Fibroblast of mammary gland (primary cell): Measurements from ENCODE around the gene TOR1A.

ENCODE experiments used
- DNase-seq: peaks from one replicate; pipeline ENCODE4 v3.0.0-alpha.2; 2010; ENCODE audit warnings: low read depth
- H3K4me3 ChIP-seq: 2 replicates; pipeline ENCODE4 v1.5.1; 2011; ENCODE audit warnings: low read depth, mild to moderate bottlenecking, low read length, moderate library complexity; ENCODE audit not compliant: control insufficient read depth
- CTCF ChIP-seq: conservative IDR thresholded peaks from 2 replicates; pipeline ENCODE4 v1.5.1; 2011; ENCODE audit warnings: low read depth, low read length, inconsistent platforms; ENCODE audit not compliant: control insufficient read depth, insufficient read depth

TOR1A gene

GRCh38 chr9:129858167-129858962 is 34.4 kb upstream of the TOR1A start:
- TF ChIP-seq CTCF, result no peak
- DNase-seq, result no peak
- H3K4me3 ChIP-seq, result no peak overlapping the region

GRCh38 chr9:129857207-129857606 is 33.3 kb upstream of the TOR1A start:
- no peak overlapping the region for H3K4me3 ChIP-seq
- no peak for TF ChIP-seq CTCF
- DNase-seq, result no peak

- H3K4me3 ChIP-seq, result no peak overlapping the region
- DNase-seq, result no peak
Observed at GRCh38 chr9:129854588-129855110, 30.7 kb upstream of the TOR1A start.

GRCh38 chr9:129853614-129854013 is 29.7 kb upstream of the TOR1A start:
- DNase-seq, result no peak
- H3K4me3 ChIP-seq, result no peak overlapping the region
- no peak for TF ChIP-seq CTCF

More at GRCh38 chr9:129854588-129855110, 30.7 kb upstream of the TOR1A start:
- TF ChIP-seq CTCF, result no peak

- TF ChIP-seq CTCF, result no peak
- DNase-seq, result no peak
- H3K4me3 ChIP-seq, result no peak overlapping the region
Observed at GRCh38 chr9:129852579-129852978, 28.6 kb upstream of the TOR1A start.

GRCh38 chr9:129851821-129852220 is 27.9 kb upstream of the TOR1A start:
- DNase-seq, result no peak
- no peak for TF ChIP-seq CTCF
- H3K4me3 ChIP-seq, result no peak overlapping the region
